ENCODE measurements around the gene CYP39A1.
"Not testable (repeated sequence)": the region's sequence is repeated elsewhere in the genome, so short reads cannot be mapped to it uniquely, and the experiment has no call there.

Gene CYP39A1

DNA sequence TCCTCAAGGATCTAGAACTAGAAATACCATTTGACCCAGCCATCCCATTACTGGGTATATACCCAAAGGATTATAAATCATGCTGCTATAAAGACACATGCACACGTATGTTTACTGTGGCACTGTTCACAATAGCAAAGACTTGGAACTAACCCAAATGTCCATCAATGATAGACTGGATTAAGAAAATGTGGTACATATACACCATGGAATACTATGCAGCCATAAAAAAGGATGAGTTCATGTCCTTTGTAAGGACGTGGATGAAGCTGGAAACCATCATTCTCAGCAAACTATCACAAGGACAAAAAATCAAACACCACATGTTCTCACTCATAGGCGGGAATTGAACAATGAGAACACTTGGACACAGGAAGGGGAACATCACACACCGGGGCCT lies 4.5 kb downstream of the CYP39A1 start:
- H3K27ac ChIP-seq (ENCODE audit: low read depth, low read length); H3K4me3 ChIP-seq (ENCODE audit: low read depth, low read length); H3K27me3 ChIP-seq (ENCODE audit: control insufficient read depth, insufficient read depth, low read length); H3K36me3 ChIP-seq (ENCODE audit: control insufficient read depth, insufficient read depth, low read length); H3K4me1 ChIP-seq (ENCODE audit: control insufficient read depth, insufficient read depth, low read length); H3K9ac ChIP-seq (ENCODE audit: low read length); H3K9me3 ChIP-seq (ENCODE audit: control insufficient read depth, insufficient read depth, low read depth, low read length): not testable (repeated sequence)

DNA sequence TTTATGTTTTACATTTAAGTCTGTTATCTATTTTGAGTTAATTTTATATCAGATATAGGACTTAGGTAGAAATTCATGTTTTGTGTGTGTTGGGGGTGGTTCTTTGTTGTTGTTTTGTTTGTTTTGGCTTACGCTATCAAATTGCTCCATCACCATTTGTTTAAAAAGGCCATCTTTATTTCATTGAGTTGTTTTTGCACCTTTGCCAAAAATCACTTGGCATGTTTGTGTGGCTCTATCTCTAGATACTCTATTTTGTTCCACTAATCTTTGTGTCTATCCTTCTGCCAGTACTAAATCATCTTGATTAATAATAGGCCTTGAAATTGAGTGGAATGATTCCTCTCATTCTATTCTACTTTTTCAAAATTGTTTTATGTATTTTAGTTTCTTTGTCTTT lies 7.4 kb downstream of the CYP39A1 start:
- Histone ChIP-seq H3K36me3 (ENCODE audit: control insufficient read depth, insufficient read depth, low read length) (no peaks in the 10 kb centered on the region), H3K9me3 (ENCODE audit: control insufficient read depth, insufficient read depth, low read depth, low read length) (no peaks in the 10 kb centered on the region), H3K4me3 (ENCODE audit: low read depth, low read length) (no peak overlapping the region), H3K4me1 (ENCODE audit: control insufficient read depth, insufficient read depth, low read length) (no peaks in the 10 kb centered on the region), H3K9ac (ENCODE audit: low read length) (no peak overlapping the region), H3K27me3 (ENCODE audit: control insufficient read depth, insufficient read depth, low read length) (no peaks in the 10 kb centered on the region), H3K27ac (ENCODE audit: low read depth, low read length) (no peak overlapping the region)

DNA sequence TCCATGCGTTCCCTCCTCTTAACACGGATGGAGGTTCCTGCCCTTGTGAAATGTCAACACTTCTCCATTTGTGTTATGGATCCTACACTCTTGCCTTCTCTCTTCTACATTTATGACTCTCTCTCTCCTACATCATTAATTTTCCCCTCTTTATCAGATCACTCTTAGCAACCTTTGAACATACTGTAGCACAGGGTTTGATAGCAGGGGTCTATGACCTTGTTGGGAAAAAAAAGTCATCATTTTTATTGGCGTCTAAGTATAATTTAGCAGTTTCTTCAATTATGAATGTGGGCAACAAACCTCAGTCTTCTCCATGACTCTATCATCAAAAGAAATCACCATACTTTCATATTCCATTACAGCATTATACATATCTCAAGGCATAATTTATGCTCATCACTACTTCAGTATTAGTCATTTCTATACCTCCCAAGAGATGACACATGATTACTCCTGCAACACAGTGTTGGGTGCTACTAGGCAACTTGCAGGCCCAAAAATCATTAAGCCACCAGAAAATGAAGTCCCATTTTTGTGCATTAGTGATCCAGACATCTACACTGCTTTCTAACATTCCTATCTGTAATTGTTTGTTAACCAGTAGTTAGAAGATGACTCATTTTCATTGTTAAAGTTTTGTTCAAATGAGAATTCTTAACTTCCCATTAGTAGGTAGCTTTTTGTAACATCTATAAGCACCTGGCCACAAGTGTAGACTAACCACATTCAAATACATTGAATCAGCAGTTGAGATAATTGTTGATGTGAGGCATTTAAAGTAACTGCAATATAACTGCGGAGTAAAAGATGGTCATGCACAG lies 9.5 kb downstream of the CYP39A1 start:
- Histone ChIP-seq H3K4me3 (ENCODE audit: low read depth, low read length) (no peak overlapping the region), H3K4me1 (ENCODE audit: control insufficient read depth, insufficient read depth, low read length) (peaks cover 3% of the 10 kb centered on the region; the same call in 1 of the 2 replicates), H3K9ac (ENCODE audit: low read length) (no peak overlapping the region), H3K27ac (ENCODE audit: low read depth, low read length) (no peak overlapping the region), H3K9me3 (ENCODE audit: control insufficient read depth, insufficient read depth, low read depth, low read length) (no peaks in the 10 kb centered on the region), H3K36me3 (ENCODE audit: control insufficient read depth, insufficient read depth, low read length) (no peaks in the 10 kb centered on the region), H3K27me3 (ENCODE audit: control insufficient read depth, insufficient read depth, low read length) (no peaks in the 10 kb centered on the region)

DNA sequence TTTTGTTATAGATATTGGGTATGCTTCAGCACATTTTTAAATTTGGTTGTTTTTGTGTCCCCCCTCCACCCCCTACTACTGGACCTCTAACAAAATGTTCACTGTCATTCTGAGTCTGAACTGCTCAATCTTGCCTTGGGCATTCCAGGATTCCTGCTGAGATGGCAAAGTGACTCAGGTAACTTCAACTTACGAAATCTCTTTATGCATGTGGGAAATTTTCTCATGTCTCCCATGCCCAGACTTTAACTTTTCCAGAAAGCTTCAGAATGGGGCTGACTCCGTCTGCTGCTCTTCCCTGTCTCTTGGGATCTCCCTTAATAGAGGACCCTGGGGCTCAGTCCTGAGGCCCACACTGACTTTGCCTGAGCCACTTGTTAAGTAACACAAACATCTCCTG lies 14.0 kb downstream of the CYP39A1 start:
- Histone ChIP-seq H3K4me1 (ENCODE audit: control insufficient read depth, insufficient read depth, low read length) (peaks cover 3% of the 10 kb centered on the region; the same call in 1 of the 2 replicates), H3K27me3 (ENCODE audit: control insufficient read depth, insufficient read depth, low read length) (no peaks in the 10 kb centered on the region), H3K27ac (ENCODE audit: low read depth, low read length) (no peak overlapping the region), H3K9ac (ENCODE audit: low read length) (peak overlapping the region; percentile 46), H3K9me3 (ENCODE audit: control insufficient read depth, insufficient read depth, low read depth, low read length) (no peaks in the 10 kb centered on the region), H3K36me3 (ENCODE audit: control insufficient read depth, insufficient read depth, low read length) (no peaks in the 10 kb centered on the region), H3K4me3 (ENCODE audit: low read depth, low read length) (no peak overlapping the region)

DNA sequence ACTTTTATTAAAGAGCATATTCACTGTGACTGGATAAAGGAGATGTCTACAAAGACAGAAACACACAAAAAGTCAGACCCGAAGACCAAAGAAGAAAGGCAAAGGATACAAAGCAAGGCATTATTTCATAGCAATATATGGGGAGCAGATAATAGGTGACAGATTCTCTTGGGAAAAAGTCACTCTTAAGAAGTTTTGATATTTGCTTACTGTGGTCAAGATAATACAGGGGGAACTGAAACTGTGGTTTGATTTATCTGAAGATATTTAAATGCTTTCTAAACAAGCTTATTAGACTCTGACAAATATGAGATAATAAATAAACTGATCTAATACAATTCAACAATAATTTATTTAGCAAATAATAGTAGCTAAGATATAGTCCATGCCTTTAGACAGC lies 14.7 kb downstream of the CYP39A1 start:
- H3K27me3 ChIP-seq (ENCODE audit: control insufficient read depth, insufficient read depth, low read length): no peaks in the 10 kb centered on the region
- no peak overlapping the region for H3K4me3 ChIP-seq (ENCODE audit: low read depth, low read length)
- no peak overlapping the region for H3K9ac ChIP-seq (ENCODE audit: low read length)
- H3K27ac ChIP-seq (ENCODE audit: low read depth, low read length): no peak overlapping the region
- peaks cover 3% of the 10 kb centered on the region; the same call in 1 of the 2 replicates for H3K4me1 ChIP-seq (ENCODE audit: control insufficient read depth, insufficient read depth, low read length)
- no peaks in the 10 kb centered on the region for H3K36me3 ChIP-seq (ENCODE audit: control insufficient read depth, insufficient read depth, low read length)
- no peaks in the 10 kb centered on the region for H3K9me3 ChIP-seq (ENCODE audit: control insufficient read depth, insufficient read depth, low read depth, low read length)

DNA sequence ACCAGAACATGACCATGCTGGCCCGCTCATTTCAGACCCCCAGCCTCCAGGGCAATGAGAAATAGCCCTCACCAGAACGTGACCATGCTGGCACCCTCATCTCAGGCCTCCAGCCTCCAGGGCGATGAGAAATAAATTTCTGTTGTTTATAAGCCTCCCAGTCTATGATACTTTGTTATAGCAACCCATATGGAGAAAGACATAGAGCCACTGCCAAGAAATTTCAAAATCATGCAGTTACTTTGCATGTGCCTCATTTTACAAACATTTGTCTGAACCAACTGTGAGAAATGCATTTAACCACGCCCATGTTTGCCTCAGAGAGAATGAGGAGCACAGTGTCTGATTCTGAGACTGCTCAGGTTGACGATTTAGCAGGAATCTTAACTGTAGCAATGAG lies 15.5 kb downstream of the CYP39A1 start:
- H3K9ac ChIP-seq (ENCODE audit: low read length): no peak overlapping the region
- H3K27ac ChIP-seq (ENCODE audit: low read depth, low read length): no peak overlapping the region
- no peaks in the 10 kb centered on the region for H3K9me3 ChIP-seq (ENCODE audit: control insufficient read depth, insufficient read depth, low read depth, low read length)
- no peaks in the 10 kb centered on the region for H3K36me3 ChIP-seq (ENCODE audit: control insufficient read depth, insufficient read depth, low read length)
- H3K27me3 ChIP-seq (ENCODE audit: control insufficient read depth, insufficient read depth, low read length): no peaks in the 10 kb centered on the region
- peaks cover 3% of the 10 kb centered on the region; the same call in 1 of the 2 replicates for H3K4me1 ChIP-seq (ENCODE audit: control insufficient read depth, insufficient read depth, low read length)
- H3K4me3 ChIP-seq (ENCODE audit: low read depth, low read length): no peak overlapping the region

DNA sequence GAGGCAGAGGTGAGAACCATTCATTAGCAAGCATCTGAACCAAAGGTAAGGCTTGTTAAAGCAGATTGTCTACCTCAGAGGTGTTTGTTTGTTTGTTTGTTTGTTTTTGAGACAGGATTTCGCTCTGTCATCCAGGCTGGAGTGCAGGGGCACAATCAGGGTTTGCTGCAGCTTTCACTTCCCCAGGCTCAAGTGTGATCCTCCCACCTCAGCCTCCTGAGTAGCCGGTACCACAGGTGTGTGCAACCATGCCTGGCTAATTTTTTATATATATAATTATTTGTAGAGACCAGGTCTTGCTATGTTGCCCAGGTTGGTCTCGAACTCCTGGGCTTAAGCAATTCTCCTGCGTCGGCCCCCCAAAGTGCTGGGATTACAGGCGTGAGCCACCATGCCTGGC lies 17.2 kb downstream of the CYP39A1 start:
- H3K9me3 ChIP-seq (ENCODE audit: control insufficient read depth, insufficient read depth, low read depth, low read length): no peaks in the 10 kb centered on the region
- no peaks in the 10 kb centered on the region for H3K36me3 ChIP-seq (ENCODE audit: control insufficient read depth, insufficient read depth, low read length)
- no peak overlapping the region for H3K4me3 ChIP-seq (ENCODE audit: low read depth, low read length)
- peaks cover 3% of the 10 kb centered on the region; the same call in 1 of the 2 replicates for H3K4me1 ChIP-seq (ENCODE audit: control insufficient read depth, insufficient read depth, low read length)
- H3K27ac ChIP-seq (ENCODE audit: low read depth, low read length): no peak overlapping the region
- H3K9ac ChIP-seq (ENCODE audit: low read length): no peak overlapping the region
- H3K27me3 ChIP-seq (ENCODE audit: control insufficient read depth, insufficient read depth, low read length): no peaks in the 10 kb centered on the region

DNA sequence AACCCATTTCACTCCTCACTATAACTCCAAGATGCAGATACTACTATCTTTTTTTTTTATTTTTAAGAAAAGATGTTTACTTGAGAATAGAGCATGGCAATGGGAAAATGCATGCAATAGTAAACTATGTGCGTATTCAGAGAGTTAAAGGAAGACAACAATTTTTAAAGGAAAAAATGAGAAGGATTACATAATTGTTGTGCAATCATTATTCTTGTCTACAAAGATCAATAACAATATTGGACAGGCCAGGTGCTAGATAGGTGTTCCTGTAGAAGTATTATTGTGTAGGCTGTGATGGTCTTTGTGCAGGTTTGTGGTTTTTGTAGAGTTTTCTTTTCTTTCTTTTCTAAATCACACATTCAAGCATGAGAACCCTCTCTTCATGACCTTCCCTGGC lies 20.6 kb downstream of the CYP39A1 start:
- Histone ChIP-seq H3K9me3 (ENCODE audit: control insufficient read depth, insufficient read depth, low read depth, low read length) (no peaks in the 10 kb centered on the region), H3K27me3 (ENCODE audit: control insufficient read depth, insufficient read depth, low read length) (no peaks in the 10 kb centered on the region), H3K9ac (ENCODE audit: low read length) (no peak overlapping the region), H3K4me3 (ENCODE audit: low read depth, low read length) (no peak overlapping the region), H3K36me3 (ENCODE audit: control insufficient read depth, insufficient read depth, low read length) (no peaks in the 10 kb centered on the region), H3K4me1 (ENCODE audit: control insufficient read depth, insufficient read depth, low read length) (no peaks in the 10 kb centered on the region), H3K27ac (ENCODE audit: low read depth, low read length) (no peak overlapping the region)

DNA sequence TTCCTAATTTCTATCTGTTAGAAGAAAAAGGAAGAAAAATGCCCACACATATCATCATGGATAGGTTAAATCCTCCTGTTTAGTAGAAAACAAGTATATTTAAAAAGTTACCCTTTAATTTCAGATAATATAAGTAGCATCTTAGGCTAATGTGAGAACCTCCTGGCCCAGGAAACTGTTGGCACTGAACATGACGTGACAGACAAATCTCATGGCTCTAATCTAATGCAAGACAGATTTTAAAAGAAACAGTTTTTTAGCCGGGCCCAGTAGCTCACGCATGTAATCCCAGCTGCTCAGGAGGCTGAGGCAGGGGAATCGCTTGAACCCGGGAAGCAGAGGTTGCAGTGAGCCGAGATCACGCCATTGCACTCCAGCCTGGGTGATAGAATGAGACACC lies 22.9 kb downstream of the CYP39A1 start:
- Histone ChIP-seq H3K4me1 (ENCODE audit: control insufficient read depth, insufficient read depth, low read length) (no peaks in the 10 kb centered on the region), H3K4me3 (ENCODE audit: low read depth, low read length) (no peak overlapping the region), H3K9me3 (ENCODE audit: control insufficient read depth, insufficient read depth, low read depth, low read length) (no peaks in the 10 kb centered on the region), H3K36me3 (ENCODE audit: control insufficient read depth, insufficient read depth, low read length) (no peaks in the 10 kb centered on the region), H3K27ac (ENCODE audit: low read depth, low read length) (no peak overlapping the region), H3K27me3 (ENCODE audit: control insufficient read depth, insufficient read depth, low read length) (no peaks in the 10 kb centered on the region), H3K9ac (ENCODE audit: low read length) (no peak overlapping the region)

DNA sequence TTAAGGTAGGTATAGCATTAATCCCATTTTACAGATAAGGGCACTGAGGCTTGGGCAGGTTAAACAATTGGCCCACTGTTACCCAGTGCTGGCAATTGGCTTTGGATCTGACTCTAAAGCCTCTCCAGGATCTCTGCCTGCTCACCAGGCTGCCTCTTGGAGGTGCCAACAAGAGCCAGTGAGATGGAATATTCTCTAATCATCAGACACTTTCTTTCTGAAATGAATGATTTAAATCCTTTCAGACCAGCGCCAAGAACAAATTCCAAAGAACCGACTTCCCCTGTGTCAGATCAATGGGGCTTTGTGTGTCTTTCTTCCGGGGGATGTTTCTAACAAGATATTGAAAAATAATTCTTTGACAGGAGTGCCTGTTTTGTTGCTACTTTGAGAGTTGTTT lies 23.6 kb downstream of the CYP39A1 start:
- Histone ChIP-seq H3K4me3 (ENCODE audit: low read depth, low read length) (no peak overlapping the region), H3K9ac (ENCODE audit: low read length) (no peak overlapping the region), H3K36me3 (ENCODE audit: control insufficient read depth, insufficient read depth, low read length) (no peaks in the 10 kb centered on the region), H3K4me1 (ENCODE audit: control insufficient read depth, insufficient read depth, low read length) (no peaks in the 10 kb centered on the region), H3K27me3 (ENCODE audit: control insufficient read depth, insufficient read depth, low read length) (no peaks in the 10 kb centered on the region), H3K27ac (ENCODE audit: low read depth, low read length) (no peak overlapping the region), H3K9me3 (ENCODE audit: control insufficient read depth, insufficient read depth, low read depth, low read length) (no peaks in the 10 kb centered on the region)

DNA sequence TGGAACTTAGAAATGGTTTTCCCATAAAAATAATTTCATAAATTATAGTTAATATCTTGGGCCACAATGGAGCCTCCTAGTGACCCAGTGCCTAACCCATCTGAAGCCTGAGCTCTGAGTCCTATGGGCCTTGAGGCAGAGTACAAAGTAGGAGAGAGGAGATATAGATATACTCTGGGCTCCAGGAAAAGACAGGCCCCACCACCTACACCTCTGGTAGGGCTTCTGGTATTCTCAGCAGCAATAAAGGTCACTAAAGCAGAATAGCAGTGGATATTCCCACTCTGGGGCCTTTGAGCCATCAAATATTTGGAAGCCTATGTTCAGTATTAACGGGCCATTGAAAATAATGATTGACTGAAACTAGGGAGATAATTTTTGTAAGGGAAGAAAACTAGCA lies 24.1 kb downstream of the CYP39A1 start:
- Histone ChIP-seq H3K9ac (ENCODE audit: low read length) (no peak overlapping the region), H3K9me3 (ENCODE audit: control insufficient read depth, insufficient read depth, low read depth, low read length) (no peaks in the 10 kb centered on the region), H3K4me3 (ENCODE audit: low read depth, low read length) (no peak overlapping the region), H3K4me1 (ENCODE audit: control insufficient read depth, insufficient read depth, low read length) (no peaks in the 10 kb centered on the region), H3K27me3 (ENCODE audit: control insufficient read depth, insufficient read depth, low read length) (no peaks in the 10 kb centered on the region), H3K27ac (ENCODE audit: low read depth, low read length) (no peak overlapping the region), H3K36me3 (ENCODE audit: control insufficient read depth, insufficient read depth, low read length) (no peaks in the 10 kb centered on the region)

Data from HUES6 (cell line).